ENCODE results near the gene ZNF157. TPM values are rescaled to one million over a fixed set of nuclear protein-coding genes. Genes with fewer than 3 reads are reported as not detected.

ZNF157 gene
- total and polyA plus RNA-seq, 2 experiments from 2014 or later = 0.68 to 1.5 TPM

DNA sequence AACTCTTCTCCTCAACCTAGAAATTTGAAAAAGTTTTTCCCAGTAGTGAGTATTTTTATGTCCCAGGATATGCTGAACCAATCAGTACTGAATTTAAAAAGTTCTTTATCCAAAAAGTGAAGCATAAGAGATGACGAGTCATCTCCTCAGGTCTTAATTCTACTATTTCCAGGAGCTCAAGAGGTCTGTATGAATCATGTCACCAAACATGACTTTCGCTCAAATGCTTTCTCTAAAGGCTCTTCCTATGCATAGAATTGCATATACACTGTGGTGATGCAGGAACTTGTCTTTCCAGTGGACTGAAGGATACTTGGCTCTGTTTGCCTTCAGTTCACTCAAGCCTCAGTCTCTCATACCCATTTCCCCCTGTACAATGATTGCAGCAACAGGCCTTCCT, 76.6 kb downstream of the ZNF157 start:
- DNase-seq (ENCODE audit: low spot score) = no peak
- no peak for ATAC-seq
- no peak overlapping the region for H2AFZ ChIP-seq
- H3K4me1 ChIP-seq (ENCODE audit: insufficient read depth) = no peaks in the 10 kb centered on the region
- H3K27ac ChIP-seq (ENCODE audit: low read depth) = no peak overlapping the region
- no peak overlapping the region for H3K4me3 ChIP-seq
- H3K36me3 Mint-ChIP-seq (ENCODE audit: low read depth) = peaks cover 63% of the 10 kb centered on the region
- TF ChIP-seq ZNF331 (CRISPR knock-in tag; IDR thresholded peaks at IDR 0.05; ENCODE audit: low read depth) (no peak), CREB1 (CRISPR knock-in tag; IDR thresholded peaks at IDR 0.05; ENCODE audit: low read depth) (no peak)
- H3K36me3 ChIP-seq (ENCODE audit: insufficient read depth) = peaks cover 4% of the 10 kb centered on the region
- no peak overlapping the region for H3K4me2 ChIP-seq
- no peaks in the 10 kb centered on the region for H4K20me1 ChIP-seq (replicated peaks; ENCODE audit: insufficient read depth)
- H3K9me2 ChIP-seq (ENCODE audit: insufficient read depth) = no peaks in the 10 kb centered on the region
- H3K27me3 ChIP-seq (ENCODE audit: insufficient read depth) = no peaks in the 10 kb centered on the region
- no peaks in the 10 kb centered on the region for H3K27me3 Mint-ChIP-seq (ENCODE audit: insufficient read depth, low read depth, poor library complexity)
- H3K9me3 Mint-ChIP-seq = peaks cover 43% of the 10 kb centered on the region
- no peaks in the 10 kb centered on the region for H3K79me2 ChIP-seq (replicated peaks; ENCODE audit: insufficient read depth)
- H3K4me3 Mint-ChIP-seq = no peak overlapping the region
- H3K27ac Mint-ChIP-seq = no peak overlapping the region
- no peaks in the 10 kb centered on the region for H3K4me1 Mint-ChIP-seq
- H3F3A ChIP-seq (replicated peaks; ENCODE audit: low read depth) = no peaks in the 10 kb centered on the region

DNA sequence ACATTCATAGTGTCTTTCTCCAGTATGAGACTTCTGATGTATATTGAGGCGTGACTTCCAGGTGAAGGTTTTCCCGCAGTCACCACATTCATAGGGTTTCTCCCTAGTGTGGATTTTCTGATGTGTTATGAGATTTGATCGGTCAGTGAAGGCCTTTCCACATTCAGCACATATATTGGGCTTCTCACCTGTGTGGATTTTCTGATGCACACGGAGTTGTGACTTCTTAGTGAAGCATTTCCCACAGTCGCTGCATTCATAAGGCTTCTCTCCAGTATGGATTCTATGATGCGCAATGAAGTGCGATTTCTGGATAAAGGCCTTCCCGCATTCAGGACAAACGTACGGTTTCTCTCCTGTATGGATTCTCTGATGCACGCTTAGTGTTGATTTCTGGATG, 77.2 kb downstream of the ZNF157 start:
- H3K27ac Mint-ChIP-seq = no peak overlapping the region
- Histone ChIP-seq H3K4me3 (no peak overlapping the region), H3K4me1 (ENCODE audit: insufficient read depth) (no peaks in the 10 kb centered on the region), H4K20me1 (replicated peaks; ENCODE audit: insufficient read depth) (no peaks in the 10 kb centered on the region), H2AFZ (no peak overlapping the region), H3K27me3 (ENCODE audit: insufficient read depth) (no peaks in the 10 kb centered on the region), H3K27ac (ENCODE audit: low read depth) (no peak overlapping the region), H3F3A (replicated peaks; ENCODE audit: low read depth) (no peaks in the 10 kb centered on the region), H3K9me2 (ENCODE audit: insufficient read depth) (no peaks in the 10 kb centered on the region), H3K36me3 (ENCODE audit: insufficient read depth) (peaks cover 4% of the 10 kb centered on the region), H3K79me2 (replicated peaks; ENCODE audit: insufficient read depth) (no peaks in the 10 kb centered on the region), H3K4me2 (no peak overlapping the region)
- no peaks in the 10 kb centered on the region for H3K27me3 Mint-ChIP-seq (ENCODE audit: insufficient read depth, low read depth, poor library complexity)
- H3K4me1 Mint-ChIP-seq = no peaks in the 10 kb centered on the region
- H3K9me3 Mint-ChIP-seq = peaks cover 43% of the 10 kb centered on the region
- no peak overlapping the region for H3K4me3 Mint-ChIP-seq
- peaks cover 69% of the 10 kb centered on the region for H3K36me3 Mint-ChIP-seq (ENCODE audit: low read depth)
- DNase-seq (ENCODE audit: low spot score) = no peak
- ATAC-seq = no peak
- TF ChIP-seq NANOG (IDR thresholded peaks at IDR 0.05; ENCODE audit: borderline replicate concordance) = no peak
- TF ChIP-seq CREB1 (CRISPR knock-in tag; IDR thresholded peaks at IDR 0.05; ENCODE audit: low read depth) = no peak
- TF ChIP-seq ETS1 (IDR thresholded peaks at IDR 0.05) = no peak
- TF ChIP-seq CTCF (conservative IDR thresholded peaks at IDR 0.05; ENCODE audit: low read depth in 2 of 2) = no peak
- TF ChIP-seq REST (IDR thresholded peaks at IDR 0.05; ENCODE audit: unreplicated experiment) = no peak
- no peak for TF ChIP-seq EZH2phosphoT487 (IDR thresholded peaks at IDR 0.05; ENCODE audit: unreplicated experiment)
- no peak for TF ChIP-seq ZNF331 (CRISPR knock-in tag; IDR thresholded peaks at IDR 0.05; ENCODE audit: low read depth)
- no peak for TF ChIP-seq JUNB (IDR thresholded peaks at IDR 0.05; ENCODE audit: unreplicated experiment)
- no peak for TF ChIP-seq POLR2AphosphoS5 (IDR thresholded peaks at IDR 0.05; ENCODE audit: low read depth)
- TF ChIP-seq ZNF114 (CRISPR knock-in tag; IDR thresholded peaks at IDR 0.05) = no peak
- no peak for TF ChIP-seq EZH2 (IDR thresholded peaks at IDR 0.05; ENCODE audit: low read depth, unreplicated experiment)

All from GM23338 (cell line).